Activated CD4-positive, CD25-positive, alpha-beta regulatory T cell treated with anti-CD3 and anti-CD28 coated beads, Interleukin-2, amount 50 U/mL, for 24 hours (primary cell): ENCODE results near the gene PPT2.
"Not testable (repeated sequence)": the region's sequence is repeated elsewhere in the genome, so short reads cannot be mapped to it uniquely, and the experiment has no call there.

Experiments
- ATAC-seq, 2 donors: fragments of 150-1000 bp; cut with Tn5 transposase; one replicate each; pipeline ENCODE4 v1.10.0; 2021; ENCODE audit warnings: mild to moderate bottlenecking in 1 of 2, moderate library complexity in 1 of 2

Gene PPT2

DNA sequence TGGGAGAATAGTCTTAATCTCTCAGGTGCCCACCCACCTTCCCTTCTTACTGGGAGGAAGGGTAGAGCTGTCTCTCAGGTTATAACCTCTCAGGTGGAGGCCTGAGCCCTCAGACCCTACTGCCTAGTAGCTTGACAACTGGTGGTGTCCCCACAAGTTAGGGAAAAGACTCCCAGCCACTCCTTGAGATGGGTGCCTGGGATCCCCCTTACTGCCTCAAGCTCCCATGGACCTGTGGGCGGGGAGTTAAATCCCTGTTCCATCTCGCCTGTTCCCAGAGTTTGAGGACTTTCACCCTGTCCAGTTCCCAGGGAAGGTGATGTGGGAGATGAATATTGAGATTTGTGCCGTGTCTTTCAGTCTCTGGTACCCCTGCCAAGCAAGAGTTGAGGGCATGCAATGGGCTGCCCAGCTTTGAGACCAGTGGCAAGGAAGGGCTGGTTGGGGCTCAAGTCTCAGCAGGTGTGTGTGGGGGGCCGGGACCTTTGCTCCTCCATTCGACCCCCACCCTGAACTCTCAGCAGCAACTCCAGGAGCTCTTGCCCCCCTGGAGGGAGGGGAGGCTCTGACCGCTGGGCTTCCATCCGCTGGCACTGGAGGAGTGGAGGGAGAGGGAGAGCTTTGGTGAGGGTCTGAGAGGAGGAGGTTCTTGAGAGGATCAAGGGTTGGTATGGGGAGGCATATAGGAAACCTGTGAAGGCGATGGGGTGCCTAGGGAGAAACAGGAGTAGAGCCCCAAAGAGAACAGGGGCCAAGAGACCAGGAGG lies 37.2 kb downstream of the PPT2 start:
- ATAC-seq: no peak

DNA sequence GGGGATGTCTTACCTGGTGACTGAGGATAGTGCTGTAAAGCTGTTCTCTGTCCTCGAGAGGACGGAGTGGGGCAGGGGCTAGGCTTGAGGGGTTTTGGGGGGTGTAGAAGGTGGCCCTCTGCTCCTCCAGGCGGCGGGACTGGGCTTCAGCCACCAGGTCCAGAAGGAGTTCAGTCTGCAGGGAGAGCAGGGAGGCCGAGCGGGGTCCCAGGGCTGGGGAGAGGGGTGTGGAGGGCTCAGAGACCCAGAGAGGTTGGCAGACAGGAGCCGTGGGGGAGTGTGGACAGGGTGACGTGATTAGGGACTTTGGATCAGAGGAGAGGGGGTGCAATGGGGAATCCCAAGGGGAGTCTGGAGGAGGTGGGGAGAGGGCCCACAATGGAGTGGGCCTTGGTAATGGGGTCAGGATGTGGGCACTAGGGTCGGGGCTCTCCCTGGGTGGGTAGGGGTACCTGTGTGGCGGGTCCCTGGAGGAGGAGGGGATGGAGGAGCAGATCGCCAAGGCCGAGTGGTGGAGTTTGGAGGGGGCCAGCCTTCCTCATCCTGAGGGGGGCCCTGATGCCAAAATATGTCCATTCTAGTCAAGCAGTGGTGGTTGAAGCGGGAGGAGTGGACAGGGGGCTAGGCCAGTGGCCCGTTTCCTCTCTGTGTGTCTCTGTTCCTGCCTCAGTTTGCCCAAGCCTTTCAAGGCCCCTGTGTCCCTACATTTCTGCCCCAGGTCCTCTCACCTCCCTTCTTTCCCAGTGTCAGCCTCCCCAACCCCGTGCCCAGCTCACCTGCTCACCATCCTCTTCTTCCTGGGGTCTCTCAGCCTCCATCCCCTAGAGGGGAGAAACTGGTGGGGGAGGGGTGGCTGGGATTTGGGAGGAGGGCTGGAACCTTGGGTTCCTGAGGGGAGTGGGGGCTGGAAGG lies 38.0 kb downstream of the PPT2 start:
- ATAC-seq: no peak

DNA sequence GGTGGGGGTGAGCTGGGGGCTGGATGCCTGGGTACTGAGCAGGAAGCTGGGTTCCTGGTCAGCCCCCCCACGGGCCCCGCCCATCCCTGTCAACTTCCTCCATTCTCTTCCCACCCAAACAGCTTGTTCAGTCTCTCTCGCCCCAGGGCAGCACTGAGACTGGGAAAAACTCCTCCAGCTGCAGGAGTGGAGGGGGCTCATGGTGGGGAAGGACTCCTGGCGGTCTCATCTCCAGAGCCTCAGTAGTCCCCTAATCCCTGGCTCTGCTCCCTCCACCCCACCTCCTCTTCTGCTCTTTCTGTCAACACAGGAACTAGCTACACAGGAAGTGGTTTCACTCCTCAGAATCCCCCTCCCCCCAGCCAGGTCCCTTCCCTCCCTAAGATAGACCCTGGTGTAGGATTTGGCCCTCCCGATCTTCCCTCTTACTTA lies 38.7 kb downstream of the PPT2 start, which contains the start of gene GPSM3:
Gene GPSM3 (minus strand): TSS at position 36 of the 432 bp plus-strand sequence. CDS start 130 bp downstream, outside the sequence.
- ATAC-seq: no peak

DNA sequence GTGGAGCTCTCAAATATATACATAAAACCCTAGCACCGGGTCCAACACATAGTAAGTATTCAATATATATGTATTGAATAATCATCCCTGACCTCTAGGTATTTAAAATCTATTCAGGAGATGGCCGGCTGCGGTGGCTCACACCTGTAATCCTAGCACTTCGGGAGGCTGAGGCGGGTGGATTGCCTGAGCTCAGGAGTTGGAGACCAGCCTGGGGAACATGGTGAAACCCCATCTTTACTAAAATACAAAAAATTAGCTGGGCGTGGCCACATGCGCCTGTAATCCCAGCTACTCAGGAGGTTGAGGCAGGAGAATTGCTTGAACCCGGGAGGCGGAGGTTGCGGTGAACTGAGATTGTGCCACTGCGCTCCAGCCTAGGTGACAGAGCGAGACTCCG lies 39.2 kb downstream of the PPT2 start:
- not testable (repeated sequence) for ATAC-seq

DNA sequence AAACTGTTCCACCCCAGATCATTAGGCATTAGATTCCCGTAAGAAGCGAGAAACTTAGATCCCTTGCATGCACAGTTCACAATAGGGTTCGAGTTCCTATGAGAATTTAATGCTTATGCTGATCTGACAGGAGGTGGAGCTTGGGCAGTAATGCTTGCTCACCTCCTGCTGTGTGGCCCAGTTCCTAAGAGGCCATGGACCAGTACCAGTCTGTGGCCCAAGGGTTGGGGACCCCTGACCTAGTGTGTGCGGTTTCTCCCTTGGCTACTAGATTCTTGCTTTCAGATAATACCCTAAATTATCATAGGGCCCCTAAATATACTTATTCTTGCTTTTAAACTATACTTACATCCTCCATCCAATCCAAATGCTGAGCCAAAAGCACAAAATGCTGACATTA lies 40.4 kb downstream of the PPT2 start:
- ATAC-seq: no peak

DNA sequence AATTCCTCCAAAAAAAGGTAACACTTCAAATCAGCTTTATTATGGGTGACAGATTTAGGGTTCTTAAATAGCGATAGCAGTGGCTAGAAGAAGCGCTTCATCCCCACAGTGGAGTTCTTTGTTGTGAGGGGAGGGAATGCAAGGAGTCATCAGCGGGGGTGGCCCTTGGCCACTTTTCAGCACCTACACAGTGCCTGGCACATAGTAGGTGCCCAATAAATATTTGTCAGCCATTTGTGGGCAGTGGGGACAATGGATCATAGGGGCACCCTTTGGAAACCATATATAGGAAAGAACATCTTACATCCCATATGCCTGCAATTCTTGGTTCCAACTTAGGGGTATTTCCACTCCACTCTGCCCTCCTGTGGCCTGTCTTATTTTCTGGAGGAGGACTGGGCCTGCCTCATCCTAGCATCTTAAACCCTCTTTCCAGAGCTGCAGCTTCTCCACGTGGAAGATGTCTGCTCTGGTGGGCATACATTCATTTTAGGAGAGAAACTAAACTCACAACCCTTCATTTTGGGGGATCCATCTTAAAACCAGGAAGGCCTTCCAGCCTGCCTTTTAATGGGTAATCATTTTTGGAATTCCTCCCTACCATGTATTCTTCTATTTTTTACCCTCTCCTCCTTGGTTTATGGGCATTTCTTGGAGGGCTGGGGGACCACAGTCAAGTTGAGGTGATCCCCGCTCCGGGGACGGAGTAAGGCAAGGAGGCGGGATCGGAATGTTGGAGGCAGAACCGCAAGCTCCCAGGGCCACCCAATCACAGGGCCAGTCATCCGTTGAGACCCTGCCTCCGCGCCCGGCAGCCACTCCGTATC lies 41.1 kb downstream of the PPT2 start:
- ATAC-seq: no peak

DNA sequence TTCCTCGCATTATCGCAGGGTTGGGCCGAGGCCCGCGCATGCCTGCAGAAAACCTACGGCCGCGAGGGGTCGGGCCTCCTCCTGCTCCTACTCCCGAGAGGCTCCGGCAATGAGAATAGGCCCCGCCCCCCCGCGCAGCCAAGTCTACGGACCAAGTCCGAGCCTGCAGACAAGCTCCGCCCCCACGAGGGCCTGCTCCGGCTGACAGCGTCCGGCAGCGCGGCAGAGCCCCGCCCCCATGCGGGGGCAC lies 41.6 kb downstream of the PPT2 start:
- ATAC-seq: peak; percentile 89 to 90

DNA sequence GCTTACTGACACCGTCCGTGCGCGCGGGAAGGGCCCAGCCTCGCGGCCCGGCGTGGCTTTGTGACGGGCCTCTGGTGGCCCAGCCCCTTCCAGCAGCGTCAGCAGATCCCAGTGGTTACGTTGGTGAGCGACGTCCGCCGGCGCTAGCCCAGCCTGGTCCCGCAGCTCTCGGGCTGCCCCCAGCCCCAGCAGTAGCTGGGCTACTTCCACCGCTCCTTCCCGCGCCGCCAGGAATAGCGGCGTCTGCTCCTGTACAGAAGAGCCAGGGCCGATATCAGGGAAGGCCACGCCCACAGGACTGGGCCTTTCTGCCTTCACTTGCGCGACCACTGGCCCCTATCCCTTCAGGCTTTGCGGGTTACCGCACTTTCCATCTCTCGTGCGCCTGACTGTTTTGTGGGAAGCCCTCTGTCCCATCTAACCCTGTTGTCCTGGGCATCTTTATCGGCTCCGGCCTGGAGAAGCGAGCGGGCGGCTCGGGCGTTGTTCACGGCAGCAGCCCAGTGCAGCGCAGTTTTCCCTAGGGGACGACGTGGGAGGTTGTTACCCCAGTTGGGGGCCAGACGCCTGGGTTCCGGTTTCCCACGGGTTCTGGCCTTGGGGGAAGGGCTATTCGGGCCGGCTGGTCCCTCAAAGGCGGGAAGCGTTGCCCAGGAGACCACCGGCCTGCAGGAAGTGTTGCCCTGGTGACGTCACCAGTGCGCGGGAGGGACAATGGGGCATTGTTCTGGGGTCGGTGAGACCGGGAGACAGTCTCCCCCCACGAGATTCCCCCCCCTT lies 42.2 kb downstream of the PPT2 start:
- peak; percentile 86 to 90 for ATAC-seq

DNA sequence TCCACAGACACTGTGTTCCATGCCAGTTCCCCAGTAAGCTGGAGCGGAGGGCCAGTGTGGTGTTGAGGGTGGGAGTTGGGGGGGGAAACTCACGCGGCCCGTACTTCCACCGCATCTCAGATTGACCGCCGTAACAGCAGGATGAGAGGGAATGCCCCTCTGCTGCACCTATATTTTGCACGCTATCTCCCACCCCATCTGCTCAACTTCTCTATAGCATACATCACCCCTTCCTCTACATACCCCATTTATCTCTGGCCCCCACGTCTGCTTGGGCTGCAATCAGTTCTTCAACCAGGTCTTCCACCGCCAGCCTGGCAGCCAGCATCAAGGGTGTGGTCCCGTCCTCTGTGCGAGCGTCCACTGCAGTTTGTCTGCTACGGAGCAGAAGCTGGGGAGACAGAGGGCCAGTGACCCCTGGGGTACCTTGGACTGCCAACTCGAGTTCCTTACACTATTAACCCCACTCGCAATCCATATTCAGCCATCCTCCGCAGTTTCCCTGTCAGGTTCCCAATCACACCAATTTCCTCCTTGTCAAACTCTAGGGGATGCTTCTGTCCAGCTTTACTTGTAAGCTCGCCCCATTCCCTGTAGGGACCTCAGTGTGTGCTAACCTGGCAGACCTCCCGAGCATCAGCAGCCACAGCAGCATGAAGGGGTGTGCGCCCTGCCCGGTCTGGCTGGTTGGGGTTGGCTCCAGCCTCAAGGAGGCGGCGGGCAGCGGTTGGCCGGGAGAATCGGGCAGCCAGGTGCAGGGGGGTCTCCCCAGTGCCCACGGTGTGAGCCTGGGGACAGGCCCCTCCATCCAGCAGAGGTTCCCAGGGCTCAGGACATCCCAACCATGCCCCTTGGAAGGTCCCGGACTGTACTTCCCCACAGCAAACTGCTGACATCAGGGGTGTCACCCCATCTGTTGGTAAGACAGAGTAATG lies 43.0 kb downstream of the PPT2 start:
- no peak for ATAC-seq

DNA sequence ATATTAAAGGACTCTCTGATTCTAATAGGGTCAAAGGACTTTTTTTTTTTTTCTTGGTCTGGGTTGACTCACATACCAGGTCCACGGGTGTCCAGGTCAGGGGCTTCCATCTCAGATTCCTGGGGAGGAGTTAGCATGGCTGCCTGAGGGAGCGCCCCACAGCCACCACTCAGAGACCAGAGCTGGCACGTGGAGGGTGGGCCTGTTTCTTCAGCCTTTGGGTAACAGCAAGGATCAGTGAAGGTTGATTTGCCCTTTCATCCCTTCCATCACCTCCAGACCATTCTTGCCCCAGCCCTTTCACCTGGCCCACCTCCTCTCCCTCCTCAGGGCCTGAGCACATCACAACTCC lies 44.4 kb downstream of the PPT2 start:
- no peak for ATAC-seq

DNA sequence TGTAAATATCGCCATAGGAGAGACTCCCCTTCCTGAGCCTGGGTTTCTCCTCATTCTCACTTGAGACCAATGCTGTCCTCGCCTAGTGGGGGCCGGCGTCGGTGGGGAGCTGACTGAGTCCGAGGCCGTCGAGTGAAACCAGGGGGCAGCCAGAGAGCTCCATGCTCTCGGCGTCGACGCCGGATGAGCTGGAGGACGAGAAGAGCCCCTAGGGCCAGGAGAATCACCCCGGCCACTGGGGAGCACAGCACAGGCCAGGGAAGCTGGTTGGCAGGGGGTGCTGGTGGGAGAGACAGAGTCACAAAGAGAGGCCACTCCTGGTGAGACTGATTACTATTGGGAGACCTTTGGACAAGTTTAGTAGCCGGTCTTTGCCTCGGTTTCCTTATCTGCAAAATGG lies 44.9 kb downstream of the PPT2 start:
- ATAC-seq: no peak

DNA sequence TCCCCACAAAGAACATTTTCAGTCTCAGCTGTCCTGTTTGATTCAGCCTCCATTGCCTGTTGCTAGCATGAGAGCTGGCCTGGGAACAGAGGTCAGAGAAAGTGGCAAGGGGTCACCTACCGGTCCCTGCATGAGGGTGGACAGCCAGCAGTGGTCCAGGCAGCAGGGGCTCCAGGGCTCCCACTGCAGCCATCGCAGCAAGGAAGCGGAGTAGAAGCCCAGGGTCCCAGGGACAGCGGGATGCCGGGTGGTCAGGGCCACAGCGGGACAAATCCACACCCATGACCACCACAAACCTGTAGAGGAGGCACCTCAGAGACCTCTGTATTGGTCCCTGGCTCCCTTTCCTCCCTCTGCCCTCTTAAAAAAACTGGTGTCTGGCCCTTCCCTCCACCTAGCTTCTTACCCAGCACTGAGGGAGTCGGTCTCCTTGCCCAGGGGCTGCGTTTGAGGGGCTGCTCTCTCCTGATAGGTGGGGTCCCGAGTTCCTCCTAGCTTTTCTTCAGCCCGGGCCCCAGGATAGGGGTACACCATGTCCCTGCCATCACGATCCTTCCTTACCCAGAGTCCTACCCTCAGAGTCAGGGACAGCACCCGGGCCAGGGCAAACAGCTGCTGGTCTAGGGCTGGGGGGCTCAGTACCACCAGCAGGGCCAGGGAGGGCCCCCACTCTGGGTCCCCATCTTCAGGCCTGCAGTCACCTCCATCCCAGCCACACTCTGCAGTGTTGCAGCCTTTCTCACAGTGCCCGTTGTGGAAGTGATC lies 47.0 kb downstream of the PPT2 start:
- no peak for ATAC-seq

DNA sequence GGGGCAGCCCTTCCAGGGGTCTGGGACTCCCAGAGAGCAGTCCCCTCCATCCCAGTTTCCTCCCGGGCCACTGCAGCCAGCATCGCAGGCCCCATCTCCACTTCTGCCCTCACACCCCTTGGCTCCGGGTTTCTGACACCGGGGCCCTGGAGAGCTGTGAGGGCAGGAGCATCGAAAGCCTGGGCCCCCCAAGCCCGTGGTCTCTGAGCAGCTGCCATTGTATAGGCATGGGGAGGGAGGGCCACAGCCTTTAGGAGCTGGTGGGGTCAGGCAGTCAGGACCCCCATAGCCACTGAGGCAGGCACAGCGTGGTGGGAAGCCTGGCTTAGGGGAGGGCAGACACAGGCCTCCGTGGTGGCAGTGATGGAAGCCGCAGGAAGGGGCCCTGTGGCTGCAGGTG lies 48.2 kb downstream of the PPT2 start:
- no peak for ATAC-seq

DNA sequence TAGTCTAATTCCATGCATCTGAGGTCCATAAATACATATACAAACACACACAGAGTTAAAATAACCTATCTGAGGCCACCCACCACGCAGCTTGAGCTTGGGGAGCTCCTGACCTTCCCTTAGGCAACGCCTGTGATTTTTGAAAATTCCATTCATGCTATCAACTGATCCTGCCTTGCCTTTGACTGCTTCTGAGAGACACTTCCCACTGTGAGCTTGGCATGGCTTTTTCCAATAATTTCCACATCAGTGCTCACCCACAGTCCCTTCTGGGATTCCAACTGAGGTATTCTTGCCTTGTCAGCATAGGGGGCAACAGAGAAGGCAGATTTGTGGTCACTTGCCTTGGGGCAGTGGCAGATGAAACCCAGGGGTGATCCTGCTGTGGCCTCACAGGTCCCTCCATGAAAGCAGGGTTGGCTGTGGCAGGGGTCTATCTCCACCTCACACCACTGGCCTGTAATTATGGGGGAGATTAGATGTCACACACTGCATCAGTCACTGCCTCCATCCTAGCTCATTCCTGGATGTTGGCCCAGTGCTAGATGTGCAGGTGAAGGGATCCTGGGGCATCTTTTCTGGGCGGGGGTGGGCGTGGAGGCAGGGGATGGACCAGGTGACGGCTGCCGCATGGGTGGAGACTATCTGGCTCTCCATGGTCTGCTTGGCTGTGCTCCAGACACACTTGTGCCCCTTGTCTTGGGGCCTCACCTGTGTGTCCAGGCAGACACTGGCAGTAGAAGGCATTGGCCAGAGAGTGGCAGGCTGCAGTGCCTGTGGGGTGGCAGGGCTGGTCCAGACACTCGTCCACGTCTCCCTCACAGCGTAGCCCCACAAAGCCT lies 49.7 kb downstream of the PPT2 start:
- ATAC-seq: no peak

DNA sequence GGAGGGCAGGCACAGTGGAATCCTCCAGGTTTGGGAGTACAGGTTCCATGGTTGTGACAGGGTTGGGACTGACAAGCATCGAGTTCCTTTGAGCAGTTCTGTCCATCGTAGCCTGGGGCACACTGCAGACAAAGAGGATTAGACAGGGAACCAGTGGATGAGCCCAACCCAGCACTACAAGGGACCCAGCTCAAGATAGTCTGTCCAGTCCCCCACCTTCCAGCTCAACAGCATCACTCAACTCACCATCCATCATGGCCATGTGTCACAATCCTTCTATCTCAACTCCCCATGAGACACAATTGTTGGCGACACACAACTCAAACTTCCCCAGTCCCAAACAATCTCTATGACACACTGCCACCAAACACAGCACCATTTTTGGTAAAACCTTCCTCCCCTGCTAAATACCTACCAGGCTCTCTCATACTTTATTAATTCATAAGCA lies 50.4 kb downstream of the PPT2 start:
- ATAC-seq: no peak

DNA sequence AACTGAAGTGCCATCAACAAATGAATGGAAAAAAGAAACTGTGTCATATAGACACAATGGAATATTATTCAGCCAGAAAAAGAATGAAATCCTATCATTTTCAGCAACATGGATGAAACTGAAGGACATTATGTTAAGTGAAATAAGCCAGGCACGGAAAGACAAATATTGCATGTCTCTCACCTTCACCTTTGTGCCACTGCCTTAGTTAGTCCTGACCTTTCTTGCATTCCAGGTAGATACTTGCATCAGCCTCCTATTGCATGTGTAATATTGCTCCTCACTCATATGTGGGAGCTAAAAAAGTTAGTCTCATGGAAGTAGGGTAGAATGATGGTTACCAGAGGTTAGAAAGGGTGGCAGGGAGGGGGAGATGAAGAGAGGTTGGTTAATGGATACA lies 55.1 kb downstream of the PPT2 start:
- no peak for ATAC-seq

DNA sequence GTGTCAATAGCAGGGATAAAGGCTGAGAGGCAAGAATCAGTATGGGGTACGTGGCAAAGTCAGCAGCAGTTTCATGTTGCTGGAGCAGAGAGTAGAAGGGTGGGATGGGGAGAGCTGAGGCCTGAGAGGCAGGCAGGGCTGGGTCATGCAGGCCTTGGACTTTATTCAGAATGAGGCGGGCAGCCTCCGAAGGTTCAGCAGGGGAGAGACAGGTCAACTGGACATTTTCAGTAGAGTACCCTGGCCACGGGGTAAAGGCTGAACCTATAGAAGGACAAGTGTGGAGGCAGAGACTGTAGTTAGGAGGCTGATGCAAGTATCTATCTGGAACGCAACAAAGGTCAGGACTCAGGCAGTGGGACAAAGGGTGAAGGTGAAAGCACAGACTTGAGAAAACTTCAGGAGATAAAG lies 56.3 kb downstream of the PPT2 start:
- ATAC-seq: no peak

DNA sequence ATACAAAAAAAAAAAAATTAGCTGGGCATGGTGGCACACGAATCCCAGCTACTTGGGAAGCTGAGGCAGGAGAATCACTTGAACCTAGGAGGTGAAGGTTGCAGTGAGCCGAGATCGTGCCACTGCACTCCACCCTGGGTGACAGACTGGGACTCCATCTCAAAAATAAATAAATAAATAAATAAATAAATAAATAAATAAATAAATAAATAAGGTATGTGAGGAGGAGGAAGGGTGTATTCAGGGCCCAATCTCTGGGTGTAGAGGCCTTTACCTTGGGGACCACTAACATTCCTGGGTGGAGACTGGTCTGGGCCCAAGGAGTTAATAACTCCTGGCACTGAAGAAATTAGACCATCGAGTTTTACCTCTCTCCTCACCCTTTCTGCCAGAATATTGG lies 57.5 kb downstream of the PPT2 start:
- not testable (repeated sequence) for ATAC-seq

DNA sequence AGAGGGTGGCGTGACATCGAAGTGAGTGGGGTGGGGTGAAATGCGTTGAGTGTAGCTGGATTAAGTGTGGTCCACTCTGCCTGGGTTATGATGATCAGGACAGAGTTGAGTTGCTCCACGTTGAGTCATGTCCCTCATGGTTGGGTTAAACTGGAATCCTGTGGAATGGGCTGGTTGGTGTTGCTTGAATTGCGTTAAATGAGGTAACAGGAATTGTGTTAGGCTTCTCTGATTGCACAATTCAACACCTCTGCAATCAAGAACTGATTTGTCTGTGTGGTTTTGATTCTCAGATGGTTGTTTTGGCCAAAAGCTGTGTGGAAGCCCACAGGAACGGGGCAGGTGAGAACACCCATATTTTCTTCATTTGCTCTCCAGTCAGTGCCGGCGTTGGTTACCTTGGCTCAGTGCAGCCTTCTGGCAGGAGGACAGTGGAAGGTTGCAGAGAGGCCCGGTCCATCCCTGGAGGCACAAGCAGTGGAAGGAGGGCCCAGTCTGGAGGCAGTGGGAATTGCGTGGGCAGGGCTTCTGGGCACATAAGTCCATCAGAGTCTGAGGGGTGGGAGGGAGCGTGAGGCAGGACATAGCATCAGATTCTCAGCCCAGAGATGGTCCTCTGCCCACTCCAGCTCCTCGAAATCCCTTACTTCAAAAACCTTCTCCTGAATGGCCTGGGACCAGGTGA lies 58.3 kb downstream of the PPT2 start:
- ATAC-seq: no peak
